ENCODE measurements around the gene LMO1.
A peak's percentile ranks its signal among the peaks of the same experiment; 100 is the strongest.

LMO1 gene

DNA sequence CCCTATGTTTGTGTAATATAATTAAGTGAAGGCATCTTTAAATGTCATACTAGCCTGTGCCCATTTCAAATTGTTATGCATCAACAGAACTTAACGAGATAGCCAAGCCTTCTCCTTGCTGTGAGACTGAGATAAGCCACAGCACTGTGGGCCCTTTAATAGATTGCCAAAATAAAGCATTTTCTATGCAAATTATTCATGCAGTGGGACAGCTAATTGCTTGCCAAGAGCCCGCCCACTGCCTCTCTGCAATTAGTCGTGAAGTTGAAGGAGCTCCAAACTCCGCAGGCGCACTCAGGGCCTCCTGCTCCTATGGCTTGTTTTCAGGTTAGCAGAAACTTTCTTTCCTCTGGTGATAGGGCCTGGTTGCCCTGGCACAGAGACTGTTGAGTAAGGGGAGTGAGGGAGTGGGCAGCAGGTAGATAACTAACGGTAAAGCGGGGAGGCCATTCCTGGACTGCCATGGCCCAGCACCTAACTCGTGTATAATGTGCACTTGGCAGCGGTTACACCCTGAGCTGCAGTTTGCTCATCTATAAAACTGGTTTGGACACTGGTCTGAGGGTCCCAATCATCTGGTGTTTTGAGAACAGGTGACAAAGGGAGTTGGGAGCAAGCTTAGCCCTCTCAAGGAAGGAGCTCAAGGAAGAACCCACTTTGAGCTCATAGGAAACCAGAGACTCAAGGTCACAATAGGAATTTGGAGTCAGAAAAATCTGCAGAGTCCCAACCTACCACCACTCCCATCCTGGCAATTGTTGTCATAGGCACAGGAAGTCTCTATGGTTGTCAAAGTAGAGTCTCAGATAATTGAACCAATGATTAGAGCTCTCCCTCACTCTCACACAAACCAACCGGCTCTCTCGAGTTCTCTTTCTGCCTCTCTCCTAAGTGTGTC lies 60.9 kb downstream of the LMO1 start:
- DNase-seq (ENCODE audit: low spot score): no peak
- TF ChIP-seq, protein P1, sequence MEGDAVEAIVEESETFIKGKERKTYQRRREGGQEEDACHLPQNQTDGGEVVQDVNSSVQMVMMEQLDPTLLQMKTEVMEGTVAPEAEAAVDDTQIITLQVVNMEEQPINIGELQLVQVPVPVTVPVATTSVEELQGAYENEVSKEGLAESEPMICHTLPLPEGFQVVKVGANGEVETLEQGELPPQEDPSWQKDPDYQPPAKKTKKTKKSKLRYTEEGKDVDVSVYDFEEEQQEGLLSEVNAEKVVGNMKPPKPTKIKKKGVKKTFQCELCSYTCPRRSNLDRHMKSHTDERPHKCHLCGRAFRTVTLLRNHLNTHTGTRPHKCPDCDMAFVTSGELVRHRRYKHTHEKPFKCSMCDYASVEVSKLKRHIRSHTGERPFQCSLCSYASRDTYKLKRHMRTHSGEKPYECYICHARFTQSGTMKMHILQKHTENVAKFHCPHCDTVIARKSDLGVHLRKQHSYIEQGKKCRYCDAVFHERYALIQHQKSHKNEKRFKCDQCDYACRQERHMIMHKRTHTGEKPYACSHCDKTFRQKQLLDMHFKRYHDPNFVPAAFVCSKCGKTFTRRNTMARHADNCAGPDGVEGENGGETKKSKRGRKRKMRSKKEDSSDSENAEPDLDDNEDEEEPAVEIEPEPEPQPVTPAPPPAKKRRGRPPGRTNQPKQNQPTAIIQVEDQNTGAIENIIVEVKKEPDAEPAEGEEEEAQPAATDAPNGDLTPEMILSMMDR (IDR thresholded peaks at IDR 0.05; ENCODE audit: extremely low read depth, missing control alignments): no peak

DNA sequence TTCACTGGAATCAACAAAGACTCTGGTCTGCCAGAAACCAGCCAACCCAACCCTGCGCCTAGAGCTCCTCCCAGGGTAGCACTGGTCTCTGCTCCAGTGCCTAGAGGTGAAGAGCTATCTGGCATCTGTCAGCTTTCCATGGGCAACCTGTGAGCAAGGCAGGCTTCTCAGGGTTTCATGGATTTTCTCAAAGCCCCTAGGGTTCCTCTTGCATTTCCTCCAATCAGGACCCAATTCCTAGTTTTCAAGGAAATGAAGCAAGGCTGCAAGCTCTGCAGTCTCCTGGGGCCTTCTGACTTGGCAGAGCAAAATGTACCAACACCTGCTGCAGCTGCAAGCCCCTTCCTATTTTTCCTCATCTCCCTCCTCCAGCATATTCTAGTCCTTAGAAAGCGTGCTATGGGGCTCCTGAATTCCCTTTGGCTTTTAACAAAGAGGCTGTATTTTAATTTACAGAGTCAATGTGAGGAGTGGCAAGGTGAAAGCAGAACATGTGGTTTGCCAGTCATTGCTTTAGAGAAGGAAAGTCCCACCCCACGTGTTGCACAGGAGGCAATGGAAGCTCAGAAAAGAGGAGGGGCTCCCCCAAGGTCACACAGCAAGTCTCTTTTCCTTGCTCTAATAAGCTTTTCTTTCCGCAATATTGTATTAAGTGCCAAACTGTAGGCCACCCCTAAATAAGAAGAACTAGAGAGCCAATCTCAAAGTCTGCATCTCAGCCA lies 61.9 kb downstream of the LMO1 start:
- DNase-seq (ENCODE audit: low spot score): peak; percentile 65
- TF ChIP-seq, protein P1 (IDR thresholded peaks at IDR 0.05; ENCODE audit: extremely low read depth, missing control alignments): no peak

DNA sequence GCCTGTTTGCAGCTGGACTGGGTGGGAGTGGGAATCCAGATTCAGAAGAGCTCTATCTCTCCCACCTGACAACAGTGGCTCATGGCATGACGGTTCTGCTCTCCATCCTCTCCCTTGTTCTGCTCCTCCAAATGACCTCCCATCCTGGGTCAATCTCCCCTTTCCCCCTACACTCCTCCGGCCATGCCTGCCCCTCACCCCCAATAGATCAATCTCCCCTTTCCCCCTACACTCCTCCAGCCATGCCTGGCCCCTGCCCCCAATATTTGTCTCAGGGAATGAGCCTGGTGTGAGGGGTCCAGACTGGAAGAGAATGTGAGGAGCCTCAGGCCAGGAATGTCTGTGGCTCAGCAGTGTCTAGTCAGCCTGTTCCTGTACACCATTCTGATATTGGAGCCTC lies 64.0 kb downstream of the LMO1 start:
- DNase-seq (ENCODE audit: low spot score): no peak
- TF ChIP-seq, protein P1 (IDR thresholded peaks at IDR 0.05; ENCODE audit: extremely low read depth, missing control alignments): no peak

DNA sequence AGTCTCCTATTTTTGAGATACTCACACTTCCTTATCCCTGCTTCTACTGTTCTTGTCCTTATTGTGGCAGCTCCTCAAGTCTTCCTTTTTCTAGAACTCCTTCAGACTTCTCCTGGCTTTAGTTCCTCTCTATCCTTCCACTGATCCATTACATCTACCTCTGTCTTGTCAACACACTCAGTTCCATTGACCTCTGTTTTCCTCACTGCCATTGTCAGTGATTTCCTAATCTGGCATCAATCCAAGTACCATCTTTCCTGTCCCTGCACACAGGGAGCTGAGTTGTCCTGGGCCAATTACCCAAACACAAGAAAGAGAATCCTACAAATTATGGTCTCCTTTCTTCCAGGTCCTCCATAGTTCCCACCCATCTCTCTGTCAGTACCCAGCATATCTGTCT lies 66.9 kb downstream of the LMO1 start:
- no peak for DNase-seq (ENCODE audit: low spot score)
- TF ChIP-seq, protein P1 (IDR thresholded peaks at IDR 0.05; ENCODE audit: extremely low read depth, missing control alignments): no peak

DNA sequence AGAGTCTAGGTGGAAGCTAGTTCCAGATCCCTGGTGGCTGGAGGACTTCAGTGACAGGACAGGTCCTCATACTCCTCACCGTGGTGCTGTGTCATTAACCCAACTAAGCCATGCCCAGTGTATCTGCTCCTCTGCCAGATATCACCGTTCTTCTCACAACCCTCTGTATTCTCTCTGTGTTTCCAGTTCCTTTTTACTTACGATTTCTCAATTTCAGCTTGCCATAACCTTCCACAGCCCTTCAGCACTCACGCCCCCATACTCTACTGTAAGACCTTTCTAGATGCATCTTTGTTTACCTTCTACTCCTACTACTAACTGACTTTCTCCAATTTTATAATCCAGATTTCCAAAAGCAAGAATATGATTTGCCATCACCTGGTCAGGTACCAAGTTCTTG lies 68.7 kb downstream of the LMO1 start:
- no peak for DNase-seq (ENCODE audit: low spot score)
- TF ChIP-seq, protein P1 (IDR thresholded peaks at IDR 0.05; ENCODE audit: extremely low read depth, missing control alignments): no peak

DNA sequence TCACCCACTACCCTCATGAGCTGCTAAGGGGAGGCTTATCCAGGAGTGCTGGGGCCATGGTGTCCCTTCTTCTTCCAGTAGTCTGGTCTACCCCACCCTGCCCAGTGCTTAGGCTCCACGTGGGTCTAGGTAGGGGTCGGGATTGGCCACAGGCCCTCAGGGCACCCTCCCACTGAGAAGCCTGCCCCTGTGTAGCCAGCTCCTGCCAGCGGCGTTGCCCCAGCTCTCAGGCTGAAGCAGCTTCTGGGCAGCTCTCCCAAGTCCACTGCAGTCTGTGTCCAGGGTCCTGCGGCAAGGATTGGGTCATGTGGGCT lies 70.8 kb downstream of the LMO1 start:
- TF ChIP-seq, protein P1 (IDR thresholded peaks at IDR 0.05; ENCODE audit: extremely low read depth, missing control alignments): no peak
- no peak for DNase-seq (ENCODE audit: low spot score)
